ENCODE measurements around the gene STK32C. TPM values are rescaled to one million over a fixed set of nuclear protein-coding genes. Genes with fewer than 3 reads are reported as not detected.

STK32C gene
- total RNA-seq, 1 donor: 6.7 TPM

- TF ChIP-seq, protein P1, sequence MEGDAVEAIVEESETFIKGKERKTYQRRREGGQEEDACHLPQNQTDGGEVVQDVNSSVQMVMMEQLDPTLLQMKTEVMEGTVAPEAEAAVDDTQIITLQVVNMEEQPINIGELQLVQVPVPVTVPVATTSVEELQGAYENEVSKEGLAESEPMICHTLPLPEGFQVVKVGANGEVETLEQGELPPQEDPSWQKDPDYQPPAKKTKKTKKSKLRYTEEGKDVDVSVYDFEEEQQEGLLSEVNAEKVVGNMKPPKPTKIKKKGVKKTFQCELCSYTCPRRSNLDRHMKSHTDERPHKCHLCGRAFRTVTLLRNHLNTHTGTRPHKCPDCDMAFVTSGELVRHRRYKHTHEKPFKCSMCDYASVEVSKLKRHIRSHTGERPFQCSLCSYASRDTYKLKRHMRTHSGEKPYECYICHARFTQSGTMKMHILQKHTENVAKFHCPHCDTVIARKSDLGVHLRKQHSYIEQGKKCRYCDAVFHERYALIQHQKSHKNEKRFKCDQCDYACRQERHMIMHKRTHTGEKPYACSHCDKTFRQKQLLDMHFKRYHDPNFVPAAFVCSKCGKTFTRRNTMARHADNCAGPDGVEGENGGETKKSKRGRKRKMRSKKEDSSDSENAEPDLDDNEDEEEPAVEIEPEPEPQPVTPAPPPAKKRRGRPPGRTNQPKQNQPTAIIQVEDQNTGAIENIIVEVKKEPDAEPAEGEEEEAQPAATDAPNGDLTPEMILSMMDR (IDR thresholded peaks at IDR 0.05; ENCODE audit: insufficient read depth, low read length): no peak
- H3K4me3 ChIP-seq (ENCODE audit: low read depth, low read length): no peak overlapping the region
- DNase-seq (ENCODE audit: low read depth): no peak
Measured at GRCh38 chr10:132281915-132282666, 25.7 kb downstream of the STK32C start.

DNA sequence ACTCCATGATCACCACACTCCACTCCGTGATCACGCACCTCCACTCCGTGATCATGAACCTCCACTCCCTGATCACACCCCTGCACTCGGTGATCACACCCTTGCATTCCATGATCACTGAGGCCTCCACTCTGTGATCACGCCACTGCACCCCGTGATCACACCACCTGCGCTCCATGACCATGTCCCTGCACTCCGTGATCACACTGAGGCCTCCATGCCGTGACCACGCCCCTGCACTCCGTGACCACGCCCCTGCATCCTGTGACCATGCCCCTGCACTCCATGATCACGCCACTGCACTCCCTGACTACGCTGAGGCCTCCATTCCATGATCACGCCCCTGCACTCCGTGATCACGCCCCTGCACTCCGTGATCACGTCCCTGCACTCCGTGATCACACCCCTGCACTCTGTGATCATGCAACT, 27.1 kb downstream of the STK32C start:
- DNase-seq (ENCODE audit: low read depth): no peak
- TF ChIP-seq, protein P1 (IDR thresholded peaks at IDR 0.05; ENCODE audit: insufficient read depth, low read length): no peak
- no peak overlapping the region for H3K4me3 ChIP-seq (ENCODE audit: low read depth, low read length)

DNA sequence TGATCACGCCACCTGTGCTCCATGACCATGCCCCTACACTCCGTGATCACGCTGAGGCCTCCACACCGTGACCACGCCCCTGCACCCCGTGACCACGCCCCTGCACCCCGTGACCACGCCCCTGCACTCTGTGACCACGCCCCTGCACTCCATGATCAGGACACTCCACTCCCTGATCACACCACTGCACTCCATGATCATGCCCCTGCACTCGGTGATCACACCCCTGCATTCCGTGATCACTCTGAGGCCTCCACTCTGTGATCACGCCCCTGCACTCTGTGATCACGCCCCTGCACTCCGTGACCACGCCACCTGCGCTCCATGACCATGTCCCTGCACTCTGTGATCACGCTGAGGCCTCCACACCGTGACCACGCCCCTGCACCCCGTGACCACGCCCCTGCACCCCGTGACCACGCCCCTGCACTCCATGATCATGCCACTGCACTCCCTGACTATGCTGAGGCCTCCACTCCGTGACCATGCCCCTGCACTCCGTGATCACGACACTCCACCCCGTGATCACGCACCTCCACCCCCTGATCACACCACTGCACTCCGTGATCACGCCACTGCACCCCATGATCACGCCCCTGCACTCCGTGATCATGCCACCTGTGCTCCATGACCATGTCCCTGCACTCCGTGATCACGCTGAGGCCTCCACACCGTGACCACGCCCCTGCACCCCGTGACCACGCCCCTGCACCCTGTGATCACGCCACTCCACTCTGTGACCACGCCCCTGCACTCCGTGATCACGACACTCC, 27.7 kb downstream of the STK32C start:
- no peak for DNase-seq (ENCODE audit: low read depth)
- TF ChIP-seq, protein P1 (IDR thresholded peaks at IDR 0.05; ENCODE audit: insufficient read depth, low read length): no peak
- H3K4me3 ChIP-seq (ENCODE audit: low read depth, low read length): no peak overlapping the region

- no peak for DNase-seq (ENCODE audit: low read depth)
Measured at GRCh38 chr10:132277311-132277741, 30.4 kb downstream of the STK32C start.

GRCh38 chr10:132276706-132277105, 31.0 kb downstream of the STK32C start:
- no peak overlapping the region for H3K4me3 ChIP-seq (ENCODE audit: low read depth, low read length)
- no peak for DNase-seq (ENCODE audit: low read depth)
- TF ChIP-seq, protein P1 (IDR thresholded peaks at IDR 0.05; ENCODE audit: insufficient read depth, low read length): no peak

More at GRCh38 chr10:132277311-132277741, 30.4 kb downstream of the STK32C start:
- no peak overlapping the region for H3K4me3 ChIP-seq (ENCODE audit: low read depth, low read length)
- TF ChIP-seq, protein P1 (IDR thresholded peaks at IDR 0.05; ENCODE audit: insufficient read depth, low read length): no peak

DNA sequence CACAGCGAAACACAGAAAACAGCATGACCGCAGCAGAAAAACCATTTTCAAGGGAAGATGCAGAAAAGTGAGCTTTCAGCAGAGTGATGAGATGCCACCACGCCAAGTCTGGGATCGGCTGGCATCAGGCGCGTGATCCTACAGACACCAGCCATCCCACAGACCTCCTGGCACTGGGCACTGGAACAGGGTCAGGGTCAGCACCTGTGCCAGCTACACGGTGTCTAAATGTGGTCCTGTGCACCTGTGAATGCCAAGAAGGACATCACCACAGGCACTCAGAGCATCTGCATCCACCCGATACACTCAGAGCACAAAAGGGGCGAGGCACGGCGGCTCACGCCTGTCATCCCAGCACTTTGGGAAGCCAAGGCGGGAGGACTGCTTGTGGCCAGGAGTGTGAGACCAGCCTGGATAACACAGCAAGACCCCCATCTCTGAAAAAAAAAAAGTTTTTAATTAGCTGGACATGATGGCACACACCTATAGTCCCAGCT, 31.5 kb downstream of the STK32C start:
- H3K4me3 ChIP-seq (ENCODE audit: low read depth, low read length): no peak overlapping the region
- DNase-seq (ENCODE audit: low read depth): no peak
- TF ChIP-seq, protein P1 (IDR thresholded peaks at IDR 0.05; ENCODE audit: insufficient read depth, low read length): no peak
